Esophagus squamous epithelium (tissue), 5 donors: ENCODE results near the gene WRAP53. TPM values are rescaled to one million over a fixed set of nuclear protein-coding genes. Genes with fewer than 3 reads are reported as not detected.

Experiments
- DNase-seq: peaks from one replicate; lab custom pipeline; 2025; lab: John Stamatoyannopoulos, UW
- H3K27ac ChIP-seq, 4 donors: fragments of 200-600 bp; sonication (generic); one replicate each; pipeline ENCODE4 v1.5.1; 2016 to 2019; ENCODE audit warnings: mild to moderate bottlenecking in 1 of 4
- H3K27me3 ChIP-seq, 4 donors: fragments of 200-600 bp; sonication (generic); 1 replicate in 3 of 4; 2 replicates in 1 of 4; pipeline versions ENCODE4 v1.5.1 to v1.6.0; 2017 to 2021; ENCODE audit warnings: antibody characterized with exemption in 1 of 4
- H3K36me3 ChIP-seq, 3 donors: fragments of 200-600 bp; sonication (generic); one replicate each; pipeline ENCODE4 v1.5.1; 2016 to 2019
- H3K4me1 ChIP-seq, 3 donors: fragments of 200-600 bp; sonication (generic); one replicate each; pipeline ENCODE4 v1.5.1; 2017 to 2019
- H3K4me3 ChIP-seq, 4 donors: fragments of 200-600 bp; sonication (generic); 1 replicate in 3 of 4; 2 replicates in 1 of 4; pipeline ENCODE4 v1.5.1; 2016 to 2019; ENCODE audit warnings: mild to moderate bottlenecking in 2 of 4, moderate library complexity in 1 of 4
- H3K9me3 ChIP-seq, 3 donors: fragments of 200-600 bp; sonication (generic); one replicate each; pipeline ENCODE4 v1.5.1; 2016 to 2019
- CTCF ChIP-seq, 6 experiments: fragments of 450-650 bp in 4 of 6; fragments of 200-600 bp in 2 of 6; sonication (generic) in 2 of 6; IDR thresholded peaks; one replicate each; pipeline ENCODE4 v1.5.1; 2016 to 2019; ENCODE audit warnings: antibody characterized with exemption in 6 of 6, mild to moderate bottlenecking in 4 of 6, moderate library complexity in 4 of 6
- POLR2A ChIP-seq, 4 donors: fragments of 450-650 bp; IDR thresholded peaks; one replicate each; pipeline ENCODE4 v1.6.1; 2017; ENCODE audit warnings: antibody characterized with exemption in 4 of 4, mild to moderate bottlenecking in 4 of 4, moderate library complexity in 3 of 4
- WGBS, 2 donors: methylation state at CpG; one replicate each; pipeline ENCODE4 v1.1.5; 2018; 5-methylcytosine and 5-hydroxymethylcytosine counted together
- intact Hi-C: fragments of 100-400 bp; cut with DNase I; formaldehyde crosslinking; loops from one replicate; pipeline ENCODE4 v1.15.0; 2022
- total RNA-seq, 4 donors: library from RNA; depleted of rRNA; stranded (reverse); fragments of >200 nt; gene quantifications; one replicate each; pipeline ENCODE4 v1.1.0, GENCODE V29; 2016
- donor health status: DM: yes; HTN: yes; CAD: no.

The WRAP53 gene
- total RNA-seq, 4 donors from 2014 or later, result 3.5 to 6.0 (median 3.8) TPM

- H3K27me3 ChIP-seq, result peaks cover 0 to 3% (median 0%) of the 10 kb centered on the region in 4 donors
- no peak for TF ChIP-seq POLR2A (IDR thresholded peaks at IDR 0.05)
- no peak for TF ChIP-seq CTCF (IDR thresholded peaks at IDR 0.05)
- H3K9me3 ChIP-seq, result no peaks in the 10 kb centered on the region
- intact Hi-C loops, result loop anchor here (10.0 kb wide), 2 partner anchors 67 to 237 kb away; no protein-coding TSS in a partner anchor
- H3K4me1 ChIP-seq, result peaks cover 0 to 11% (median 0%) of the 10 kb centered on the region in 3 donors
- no peak overlapping the region for H3K27ac ChIP-seq
- no peak for DNase-seq
- H3K36me3 ChIP-seq, result no peaks in the 10 kb centered on the region
- no peak overlapping the region for H3K4me3 ChIP-seq
- WGBS, 2 donors, result 68% methylated on average over 4 of the region's 4 CpGs
Measured at GRCh38 chr17:7747635-7748071, 59.4 kb downstream of the WRAP53 start.

- 73 to 80% methylated on average over 10 of the region's 10 CpGs for WGBS, 2 donors
- TF ChIP-seq POLR2A (IDR thresholded peaks at IDR 0.05) (no peak), CTCF (IDR thresholded peaks at IDR 0.05) (no peak)
- Histone ChIP-seq H3K36me3 (no peaks in the 10 kb centered on the region), H3K4me3 (no peak overlapping the region), H3K27ac (no peak overlapping the region), H3K9me3 (no peaks in the 10 kb centered on the region), H3K4me1 (peaks cover 0 to 11% (median 0%) of the 10 kb centered on the region in 3 donors), H3K27me3 (no peaks in the 10 kb centered on the region)
- intact Hi-C loops, result loop anchor here (10.0 kb wide), 2 partner anchors 67 to 237 kb away; no protein-coding TSS in a partner anchor
- DNase-seq, result no peak
Measured at GRCh38 chr17:7748076-7748775, 59.9 kb downstream of the WRAP53 start.

- no peaks in the 10 kb centered on the region for H3K27me3 ChIP-seq
- 34 to 35% methylated on average over 4 of the region's 4 CpGs for WGBS, 2 donors
- no peaks in the 10 kb centered on the region for H3K9me3 ChIP-seq
- H3K36me3 ChIP-seq, result no peaks in the 10 kb centered on the region
- intact Hi-C loops, result no loop called here
- no peak for DNase-seq
- H3K27ac ChIP-seq, result no peak overlapping the region
- H3K4me1 ChIP-seq, result peaks cover 0 to 20% (median 1%) of the 10 kb centered on the region in 3 donors
- H3K4me3 ChIP-seq, result no peak overlapping the region
- no peak for TF ChIP-seq POLR2A (IDR thresholded peaks at IDR 0.05)
- no peak for TF ChIP-seq CTCF (IDR thresholded peaks at IDR 0.05)
Measured at GRCh38 chr17:7750321-7750821, 62.1 kb downstream of the WRAP53 start.

Other genes with a start within 250 kb of the WRAP53 start
- 10 to 100 TPM in 1 of 4 donors, 1 to 10 TPM in 3; 2.7 to 18.1 (median 6.1) TPM for gene FGF11, start 249.0 kb upstream of the WRAP53 start, total RNA-seq
- gene CHRNB1, start 243.4 kb upstream of the WRAP53 start, total RNA-seq, result 1 to 10 TPM; 2.4 to 7.2 (median 4.6) TPM
- 10 to 100 TPM; 13.4 to 35.1 (median 28.5) TPM for gene ZBTB4, start 208.8 kb upstream of the WRAP53 start, total RNA-seq
- not detected for gene SLC35G6, start 207.0 kb upstream of the WRAP53 start, total RNA-seq
- gene POLR2A, start 204.1 kb upstream of the WRAP53 start, total RNA-seq, result 10 to 100 TPM; 59.3 to 94.9 (median 78.2) TPM
- gene TNFSF12, start 139.4 kb upstream of the WRAP53 start, total RNA-seq, result 10 to 100 TPM in 1 of 4 donors, 1 to 10 TPM in 3; 3.5 to 41.6 (median 6.5) TPM
- gene TNFSF13, start 129.7 kb upstream of the WRAP53 start, total RNA-seq, result 10 to 100 TPM in 2 of 4 donors, 1 to 10 TPM in 2; 3.8 to 21.7 (median 10.9) TPM
- 10 to 100 TPM; 32.1 to 65.4 (median 48.3) TPM for gene SENP3, start 126.6 kb upstream of the WRAP53 start, total RNA-seq
- gene CD68, start 108.8 kb upstream of the WRAP53 start, total RNA-seq, result 10 to 100 TPM; 32.1 to 52.9 (median 45.2) TPM
- gene MPDU1, start 104.6 kb upstream of the WRAP53 start, total RNA-seq, result 100 to 1,000 TPM in 2 of 4 donors, 10 to 100 TPM in 2; 69.3 to 123 (median 100) TPM
- gene SOX15, start 98.4 kb upstream of the WRAP53 start, total RNA-seq, result 100 to 1,000 TPM in 2 of 4 donors, 10 to 100 TPM in 2; 89.1 to 127 (median 103) TPM
- gene FXR2, start 73.6 kb upstream of the WRAP53 start, total RNA-seq, result 10 to 100 TPM; 17.2 to 24.0 (median 20.6) TPM
- gene SAT2, start 60.7 kb upstream of the WRAP53 start, total RNA-seq, result 10 to 100 TPM; 20.5 to 55.9 (median 31.3) TPM
- not detected for gene SHBG, start 58.3 kb upstream of the WRAP53 start, total RNA-seq
- 1 to 10 TPM in 1 of 4 donors, under 1 TPM in 2, not detected in 1; 0.09 to 1.5 (median 0.21) TPM for gene ATP1B2, start 37.6 kb upstream of the WRAP53 start, total RNA-seq
- gene TP53, start 987 bp upstream of the WRAP53 start, total RNA-seq, result 10 to 100 TPM; 26.6 to 35.1 (median 33.9) TPM
- 1 to 10 TPM in 3 of 4 donors, under 1 TPM in 1; 0.70 to 2.7 (median 1.9) TPM for gene EFNB3, start 16.7 kb downstream of the WRAP53 start, total RNA-seq
- under 1 TPM in 3 of 4 donors, not detected in 1; under 0.01 to 0.04 (median 0.03) TPM for gene DNAH2, start 29.3 kb downstream of the WRAP53 start, total RNA-seq
- 10 to 100 TPM in 1 of 4 donors, 1 to 10 TPM in 3; 6.7 to 14.6 (median 7.5) TPM for gene KDM6B, start 145.7 kb downstream of the WRAP53 start, total RNA-seq
- gene TMEM88, start 166.6 kb downstream of the WRAP53 start, total RNA-seq, result 1 to 10 TPM in 3 of 4 donors, not detected in 1; 1.5 to 3.8 (median 1.6) TPM
- 10 to 100 TPM; 45.2 to 80.1 (median 74.8) TPM for gene NAA38, start 169.1 kb downstream of the WRAP53 start, total RNA-seq
- 1 to 10 TPM; 3.8 to 9.3 (median 7.5) TPM for gene CYB5D1, start 169.5 kb downstream of the WRAP53 start, total RNA-seq
- 10 to 100 TPM; 57.7 to 93.5 (median 73.0) TPM for gene CHD3, start 200.3 kb downstream of the WRAP53 start, total RNA-seq
- gene RNF227, start 227.8 kb downstream of the WRAP53 start, total RNA-seq, result 1 to 10 TPM in 3 of 4 donors, under 1 TPM in 1; 0.94 to 8.6 (median 5.7) TPM
- gene KCNAB3, start 241.4 kb downstream of the WRAP53 start, total RNA-seq, result 1 to 10 TPM in 1 of 4 donors, under 1 TPM in 1, not detected in 2; 0.95 to 1.1 TPM
- gene TRAPPC1, start 243.5 kb downstream of the WRAP53 start, total RNA-seq, result 10 to 100 TPM; 31.3 to 71.1 (median 40.3) TPM
- 10 to 100 TPM; 12.4 to 21.4 (median 13.5) TPM for gene CNTROB, start 243.7 kb downstream of the WRAP53 start, total RNA-seq